Calu3 (cell line): ENCODE measurements around the gene TSHZ1. TPM values are rescaled to one million over a fixed set of nuclear protein-coding genes. Genes with fewer than 3 reads are reported as not detected.

Source experiments
- BruUV-seq: library from RNA; stranded (reverse); fragments of 400-500 nt; replicated peaks from 2 replicates; lab custom pipeline; 2021; lab: Mats Ljungman, UMichigan
- CTCF ChIA-PET: fragments of 300-600 bp; sonication (Branson Sonifier 250); formaldehyde crosslinking; loops from one replicate; lab custom pipeline; 2022; ENCODE audit warnings: antibody characterized with exemption; lab: Charles Lee
- DNase-seq: peaks from one replicate; pipeline ENCODE4 v3.0.0; 2022
- H3K27ac Mint-ChIP-seq: one replicate; pipeline ENCODE4 v1.8.0; 2022; ENCODE audit warnings: mixed read lengths; ENCODE audit not compliant: unreplicated experiment
- H3K27me3 Mint-ChIP-seq: one replicate; pipeline ENCODE4 v1.8.0; 2022; ENCODE audit warnings: mixed read lengths; ENCODE audit not compliant: unreplicated experiment
- H3K36me3 Mint-ChIP-seq: one replicate; pipeline ENCODE4 v1.8.0; 2022; ENCODE audit warnings: mild to moderate bottlenecking, moderate library complexity, mixed read lengths; ENCODE audit not compliant: insufficient read depth, unreplicated experiment
- H3K4me1 Mint-ChIP-seq: one replicate; pipeline ENCODE4 v1.8.0; 2022; ENCODE audit warnings: mild to moderate bottlenecking, low read depth, mixed read lengths; ENCODE audit not compliant: unreplicated experiment
- H3K4me3 Mint-ChIP-seq: one replicate; pipeline ENCODE4 v1.8.0; 2022; ENCODE audit warnings: mild to moderate bottlenecking, low read depth, moderate library complexity, mixed read lengths; ENCODE audit not compliant: unreplicated experiment
- H3K9me3 Mint-ChIP-seq: one replicate; pipeline ENCODE4 v1.8.0; 2022; ENCODE audit warnings: low read depth, mixed read lengths; ENCODE audit not compliant: unreplicated experiment
- intact Hi-C: fragments of 100-400 bp; cut with micrococcal nuclease; formaldehyde crosslinking; loops from one replicate; pipeline ENCODE4 v1.10.0; 2022; ENCODE audit not compliant: unreplicated experiment
- total RNA-seq: library from RNA; stranded (reverse); gene quantifications from 2 replicates; pipeline ENCODE4 v1.2.3, GENCODE V29; 2022
- TF ChIP-seq, protein P1 (sequence below): fragments of 200-600 bp; IDR thresholded peaks from one replicate; pipeline ENCODE4 v1.8.0; 2022; ENCODE audit warnings: antibody characterized with exemption; ENCODE audit not compliant: unreplicated experiment

The TSHZ1 gene
- total RNA-seq, 1 experiment from 2014 or later, result 10.8 TPM

DNA sequence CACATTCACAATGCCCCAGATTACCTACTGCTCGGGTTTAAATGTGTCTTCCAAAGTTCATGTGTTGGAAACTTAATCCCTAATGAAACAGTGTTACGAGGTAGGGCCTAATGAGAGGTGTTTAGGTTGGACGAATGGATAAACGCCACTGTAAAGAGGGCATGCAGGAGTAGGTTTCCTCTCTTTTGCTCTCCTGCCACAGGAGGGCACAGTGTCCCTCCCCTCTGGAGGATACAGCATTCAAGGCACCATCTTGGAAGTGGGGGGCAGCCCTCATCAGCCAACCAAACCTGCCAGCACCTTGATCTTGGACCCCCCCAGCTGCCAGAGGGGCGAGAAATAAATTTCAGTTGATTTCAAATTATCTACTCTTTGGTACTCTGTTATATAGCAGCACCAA, 103.5 kb downstream of the TSHZ1 start:
- CTCF ChIA-PET, result no interaction called here
- Mint-ChIP-seq H3K9me3 (peaks cover 7% of the 10 kb centered on the region), H3K4me3 (no peak overlapping the region), H3K27me3 (no peaks in the 10 kb centered on the region), H3K4me1 (no peaks in the 10 kb centered on the region), H3K27ac (no peak overlapping the region), H3K36me3 (no peaks in the 10 kb centered on the region)
- no TSS peak for BruUV-seq
- intact Hi-C loops, result no loop called here
- TF ChIP-seq, protein P1, sequence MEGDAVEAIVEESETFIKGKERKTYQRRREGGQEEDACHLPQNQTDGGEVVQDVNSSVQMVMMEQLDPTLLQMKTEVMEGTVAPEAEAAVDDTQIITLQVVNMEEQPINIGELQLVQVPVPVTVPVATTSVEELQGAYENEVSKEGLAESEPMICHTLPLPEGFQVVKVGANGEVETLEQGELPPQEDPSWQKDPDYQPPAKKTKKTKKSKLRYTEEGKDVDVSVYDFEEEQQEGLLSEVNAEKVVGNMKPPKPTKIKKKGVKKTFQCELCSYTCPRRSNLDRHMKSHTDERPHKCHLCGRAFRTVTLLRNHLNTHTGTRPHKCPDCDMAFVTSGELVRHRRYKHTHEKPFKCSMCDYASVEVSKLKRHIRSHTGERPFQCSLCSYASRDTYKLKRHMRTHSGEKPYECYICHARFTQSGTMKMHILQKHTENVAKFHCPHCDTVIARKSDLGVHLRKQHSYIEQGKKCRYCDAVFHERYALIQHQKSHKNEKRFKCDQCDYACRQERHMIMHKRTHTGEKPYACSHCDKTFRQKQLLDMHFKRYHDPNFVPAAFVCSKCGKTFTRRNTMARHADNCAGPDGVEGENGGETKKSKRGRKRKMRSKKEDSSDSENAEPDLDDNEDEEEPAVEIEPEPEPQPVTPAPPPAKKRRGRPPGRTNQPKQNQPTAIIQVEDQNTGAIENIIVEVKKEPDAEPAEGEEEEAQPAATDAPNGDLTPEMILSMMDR, result no peak
- no peak for DNase-seq

DNA sequence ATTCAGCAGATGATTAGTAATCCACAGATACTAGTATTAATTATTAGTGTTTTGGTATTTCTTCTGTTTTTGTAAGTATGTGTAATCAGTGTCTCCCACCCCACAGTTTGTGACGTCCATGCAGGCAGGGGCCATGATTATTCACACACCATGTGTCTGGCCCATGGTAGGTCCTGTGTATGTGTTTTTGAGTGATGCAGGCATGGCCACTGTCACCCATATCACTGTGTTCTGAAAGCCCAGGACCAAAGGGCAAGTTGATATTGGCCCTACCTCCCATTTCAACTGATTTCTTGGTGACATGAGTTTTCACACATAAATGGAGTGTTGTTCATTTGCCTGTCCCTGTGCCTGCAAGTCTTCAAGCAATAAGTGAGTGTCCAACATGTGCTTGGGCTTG, 104.0 kb downstream of the TSHZ1 start:
- intact Hi-C loops, result no loop called here
- Mint-ChIP-seq H3K27ac (no peak overlapping the region), H3K4me1 (no peaks in the 10 kb centered on the region), H3K4me3 (no peak overlapping the region), H3K9me3 (peaks cover 4% of the 10 kb centered on the region), H3K36me3 (no peaks in the 10 kb centered on the region), H3K27me3 (no peaks in the 10 kb centered on the region)
- no TSS peak for BruUV-seq
- no peak for DNase-seq
- TF ChIP-seq, protein P1, result no peak
- CTCF ChIA-PET, result no interaction called here

DNA sequence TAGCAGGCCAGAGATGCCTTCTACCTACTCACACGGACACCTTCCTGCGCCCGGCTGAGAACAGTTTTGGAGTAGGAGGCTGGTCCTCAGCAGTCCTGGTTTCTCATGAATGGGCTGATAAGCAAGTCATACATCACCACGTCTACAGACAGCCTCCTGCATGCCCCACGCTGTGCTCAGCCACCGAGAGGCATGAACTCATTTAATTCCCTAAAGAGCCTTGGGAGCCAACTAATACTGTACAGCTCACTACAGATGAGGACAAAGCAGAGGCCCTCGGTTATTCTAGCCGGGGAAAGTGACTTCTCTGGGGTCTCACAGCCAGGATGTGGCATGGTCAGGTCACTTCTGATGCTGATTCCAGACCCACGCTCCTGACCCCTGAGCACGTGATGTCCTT, 105.6 kb downstream of the TSHZ1 start:
- no peaks in the 10 kb centered on the region for H3K9me3 Mint-ChIP-seq
- TF ChIP-seq, protein P1, result no peak
- H3K4me1 Mint-ChIP-seq, result no peaks in the 10 kb centered on the region
- no peak overlapping the region for H3K4me3 Mint-ChIP-seq
- no peak overlapping the region for H3K27ac Mint-ChIP-seq
- H3K27me3 Mint-ChIP-seq, result no peaks in the 10 kb centered on the region
- intact Hi-C loops, result no loop called here
- H3K36me3 Mint-ChIP-seq, result no peaks in the 10 kb centered on the region
- DNase-seq, result no peak
- BruUV-seq, result no TSS peak
- CTCF ChIA-PET, result no interaction called here

DNA sequence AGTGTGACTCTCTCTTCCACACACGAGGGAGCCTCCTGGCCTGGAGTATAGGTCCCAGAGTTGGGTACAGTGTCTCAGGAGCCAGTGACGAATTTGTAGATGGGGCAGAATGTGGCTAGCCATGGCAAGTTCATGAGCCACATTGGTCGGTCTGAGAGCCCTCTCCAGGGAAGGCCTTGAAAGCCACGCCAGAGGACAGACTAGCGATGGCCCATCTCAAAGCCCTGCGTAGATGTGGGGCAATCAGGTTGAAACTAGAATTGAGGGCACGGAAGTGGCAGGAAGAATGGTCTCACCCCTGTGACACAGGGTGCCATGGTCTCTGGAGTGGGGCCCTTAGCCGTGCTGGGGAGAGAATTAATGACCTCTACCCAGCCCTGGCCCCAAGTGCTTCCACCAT, 106.2 kb downstream of the TSHZ1 start:
- intact Hi-C loops, result no loop called here
- H3K4me1 Mint-ChIP-seq, result no peaks in the 10 kb centered on the region
- CTCF ChIA-PET, result no interaction called here
- no peaks in the 10 kb centered on the region for H3K27me3 Mint-ChIP-seq
- no peak for DNase-seq
- H3K9me3 Mint-ChIP-seq, result peaks cover 3% of the 10 kb centered on the region
- no peak overlapping the region for H3K27ac Mint-ChIP-seq
- TF ChIP-seq, protein P1, result no peak
- no peaks in the 10 kb centered on the region for H3K36me3 Mint-ChIP-seq
- BruUV-seq, result no TSS peak
- no peak overlapping the region for H3K4me3 Mint-ChIP-seq
